SW480 (cell line): ENCODE results near the gene MYO19.
"Not testable (repeated sequence)": the region's sequence is repeated elsewhere in the genome, so short reads cannot be mapped to it uniquely, and the experiment has no call there.

Experiments
- DNase-seq: peaks from one replicate; pipeline ENCODE4 v3.0.0-alpha.2; 2016; ENCODE audit warnings: low spot score

The MYO19 gene

GRCh38 chr17:36498560-36499300 is 35.9 kb downstream of the MYO19 start:
- no peak for DNase-seq

GRCh38 chr17:36498155-36498554 is 36.5 kb downstream of the MYO19 start:
- DNase-seq, result no peak

- DNase-seq, result no peak
These were observed 38.5 kb downstream of the MYO19 start for GRCh38 chr17:36496018-36496789.

DNA sequence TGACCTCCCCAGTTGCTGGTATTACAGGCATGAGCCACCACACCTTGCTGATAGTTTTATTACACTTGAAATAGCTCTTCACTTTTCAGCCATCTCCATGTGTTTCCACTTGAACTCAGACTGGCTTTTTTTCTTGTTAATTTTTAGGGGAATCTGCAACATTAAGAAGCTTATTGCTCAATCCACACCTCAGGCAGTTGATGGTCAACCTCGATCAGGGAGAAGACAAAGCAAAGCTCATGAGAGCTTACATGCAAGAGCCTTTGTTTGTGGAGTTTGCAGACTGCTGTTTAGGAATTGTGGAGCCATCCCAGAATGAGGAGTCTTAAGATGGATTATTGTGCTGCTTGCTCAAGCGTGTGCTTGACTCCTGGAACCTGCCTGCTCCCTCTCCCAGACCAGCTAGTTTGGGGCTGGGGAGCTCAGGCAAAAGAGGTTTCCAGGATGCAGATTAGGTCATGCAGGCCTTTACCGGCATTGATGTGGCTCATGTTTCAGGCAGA is 39.5 kb downstream of the MYO19 start:
- no peak for DNase-seq

DNA sequence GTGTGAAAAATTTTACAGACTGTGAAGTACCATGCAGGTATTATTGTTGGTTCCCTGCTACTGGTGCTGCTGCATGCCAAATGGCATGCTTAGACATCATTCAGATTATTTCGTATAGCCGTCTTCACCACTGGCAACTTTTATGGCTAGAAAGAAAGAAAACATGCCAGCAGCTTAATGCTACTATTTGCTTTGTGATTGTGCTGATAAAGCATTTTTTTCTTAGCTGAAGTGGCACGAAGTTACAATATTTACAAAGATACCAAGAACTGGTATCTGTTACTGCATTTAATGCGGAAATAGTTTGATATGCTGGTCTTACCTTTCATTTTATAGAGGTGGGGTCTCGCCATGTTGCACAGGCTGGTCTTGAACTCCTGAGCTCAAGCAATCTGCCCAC is 40.0 kb downstream of the MYO19 start:
- no peak for DNase-seq

DNA sequence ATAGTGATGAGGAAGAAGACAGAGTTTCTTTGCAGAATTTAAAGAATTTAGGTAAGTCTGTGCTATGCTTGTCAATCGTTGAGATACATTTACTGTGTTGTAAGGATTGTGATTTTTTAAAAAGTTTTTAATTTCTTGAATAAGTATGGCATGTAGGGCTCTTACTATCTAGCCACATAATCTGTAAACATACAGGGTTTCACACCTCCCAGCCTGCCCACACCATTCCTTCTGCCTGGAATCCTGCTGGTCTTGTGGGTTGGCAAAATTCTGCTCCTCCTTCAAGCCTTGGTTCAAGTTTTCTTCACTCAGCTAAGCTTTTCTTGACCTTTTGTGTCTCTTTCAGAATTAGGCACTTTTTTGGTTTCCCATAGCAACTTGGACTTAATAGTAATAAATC is 40.7 kb downstream of the MYO19 start:
- DNase-seq, result no peak

GRCh38 chr17:36486204-36487194 is 48.2 kb downstream of the MYO19 start, which contains the start of gene ZNHIT3:
Gene ZNHIT3 (plus strand): TSS chr17:36486681. CDS start chr17:36486700, 19 bp downstream.
- peak; percentile 95 for DNase-seq

GRCh38 chr17:36485805-36486203 is 48.9 kb downstream of the MYO19 start:
- DNase-seq, result no peak

DNA sequence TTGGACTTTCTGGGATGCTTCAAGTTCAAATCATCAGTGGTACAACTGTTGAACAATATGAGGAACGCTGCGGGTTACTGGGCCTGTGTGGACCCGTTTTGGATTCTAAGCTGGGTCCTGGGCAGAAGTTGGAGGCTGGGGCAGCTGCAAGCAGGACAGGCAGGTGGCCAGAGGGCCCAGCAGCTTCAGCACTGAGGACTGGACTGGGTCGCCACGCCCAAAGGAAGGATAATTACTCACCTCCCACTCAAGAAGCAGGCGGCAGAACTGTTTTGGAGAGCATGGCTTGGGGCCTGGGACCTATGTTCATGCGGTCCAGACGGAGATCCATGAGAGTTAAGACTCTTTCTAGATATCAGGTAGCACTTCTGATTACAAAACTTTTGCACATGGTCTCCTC is 49.6 kb downstream of the MYO19 start:
- DNase-seq, result no peak

GRCh38 chr17:36484021-36484420 is 50.6 kb downstream of the MYO19 start:
- DNase-seq, result not testable (repeated sequence)

- DNase-seq, result peak; percentile 61
These were observed 51.8 kb downstream of the MYO19 start for GRCh38 chr17:36482611-36483504.

DNA sequence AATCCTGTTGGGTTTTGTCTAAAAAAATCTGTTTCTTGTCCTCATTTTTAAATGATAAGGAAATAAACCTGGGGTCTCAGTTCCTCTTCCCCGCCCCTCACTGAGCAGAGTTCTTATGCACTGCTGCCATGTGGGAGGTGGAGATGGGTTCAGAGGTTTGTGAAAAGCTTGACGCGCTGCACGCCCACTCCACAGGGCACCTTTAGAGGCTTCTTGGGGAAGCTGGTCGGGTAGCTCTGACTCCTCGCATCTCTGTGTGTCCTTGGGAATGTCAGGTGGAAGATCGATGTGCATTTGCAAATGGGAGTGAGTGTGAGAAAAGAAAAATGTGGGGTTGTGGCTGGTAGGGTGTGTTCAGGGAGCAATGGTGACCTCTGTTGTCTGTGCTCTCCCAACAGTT is 52.8 kb downstream of the MYO19 start:
- no peak for DNase-seq

GRCh38 chr17:36475346-36475970 is 59.2 kb downstream of the MYO19 start:
- DNase-seq, result no peak

DNA sequence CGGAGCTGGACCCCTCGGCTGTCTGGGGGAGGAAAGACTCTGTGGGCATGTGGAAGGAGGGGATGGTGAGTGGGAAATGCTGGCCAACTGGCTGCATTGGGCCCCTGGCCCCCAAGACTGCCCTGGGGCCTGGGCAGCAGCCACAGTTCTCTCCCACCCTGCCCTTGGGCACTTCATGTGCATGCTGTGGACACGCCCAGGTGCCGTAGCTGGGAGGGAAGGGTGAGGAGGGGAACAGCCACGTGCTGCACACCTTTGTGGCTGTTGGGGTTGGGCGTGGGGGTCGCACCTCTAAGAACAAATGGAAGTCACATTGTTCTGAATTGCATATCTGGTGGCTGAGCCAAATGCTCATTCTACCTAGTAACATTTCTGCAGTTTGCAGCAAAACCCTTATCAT is 60.1 kb downstream of the MYO19 start:
- DNase-seq, result no peak

DNA sequence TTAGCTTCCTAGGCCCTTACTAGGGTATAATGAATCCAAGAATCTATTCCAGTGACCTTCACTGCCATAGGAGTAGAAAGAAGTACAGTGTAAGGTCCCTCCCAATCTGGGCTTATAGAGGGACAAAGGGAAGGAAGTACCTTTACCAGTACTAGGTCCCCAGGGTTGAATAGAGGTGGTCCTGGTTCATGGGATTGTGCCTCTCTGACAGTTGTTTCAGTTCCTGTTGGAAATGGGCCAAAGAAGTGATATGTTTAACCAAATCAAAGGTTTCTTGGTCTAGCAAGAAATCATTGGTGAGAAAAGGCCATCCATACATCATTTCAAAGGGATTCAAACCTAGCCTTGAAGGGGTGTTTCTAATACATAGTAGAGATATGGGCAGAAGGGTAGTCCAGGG is 64.2 kb downstream of the MYO19 start:
- no peak for DNase-seq

DNA sequence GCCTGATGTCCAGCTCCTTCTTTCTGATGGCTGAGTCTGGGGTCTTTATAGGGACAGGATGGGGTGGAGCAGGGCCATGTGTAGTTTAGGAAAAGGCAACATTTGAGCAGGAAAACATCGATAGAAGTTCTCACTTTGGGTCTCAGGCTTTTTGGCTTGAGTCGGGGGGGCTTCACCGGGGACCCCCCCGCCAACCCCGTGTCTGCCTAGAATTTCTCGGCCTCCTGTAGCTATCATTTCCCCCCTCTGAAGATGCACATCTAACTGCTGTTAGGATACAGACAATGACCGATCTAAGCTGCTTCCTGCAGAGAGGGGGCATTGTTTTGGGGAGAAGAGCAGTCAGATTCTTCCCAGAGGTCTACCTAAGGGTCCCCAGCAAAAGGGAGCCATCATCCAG is 64.9 kb downstream of the MYO19 start:
- no peak for DNase-seq

GRCh38 chr17:36468903-36469635 is 65.6 kb downstream of the MYO19 start:
- DNase-seq, result no peak

DNA sequence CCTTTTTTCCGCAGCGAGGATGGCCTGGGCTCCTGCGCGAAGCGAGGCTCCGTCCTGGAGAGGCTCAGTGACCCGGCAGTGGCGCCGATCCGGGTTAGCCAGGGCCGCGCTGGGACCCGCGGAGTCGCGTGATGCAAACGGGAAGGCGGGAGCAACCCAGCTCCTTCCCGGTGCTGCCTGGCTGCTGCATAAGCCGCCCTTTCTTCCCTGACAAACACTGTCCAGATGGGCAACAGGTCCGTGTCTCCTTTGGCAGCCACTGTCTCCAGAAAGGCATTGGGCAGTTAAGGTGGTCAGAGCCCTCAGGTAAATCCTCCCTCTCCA is 69.9 kb downstream of the MYO19 start:
- DNase-seq, result no peak

DNA sequence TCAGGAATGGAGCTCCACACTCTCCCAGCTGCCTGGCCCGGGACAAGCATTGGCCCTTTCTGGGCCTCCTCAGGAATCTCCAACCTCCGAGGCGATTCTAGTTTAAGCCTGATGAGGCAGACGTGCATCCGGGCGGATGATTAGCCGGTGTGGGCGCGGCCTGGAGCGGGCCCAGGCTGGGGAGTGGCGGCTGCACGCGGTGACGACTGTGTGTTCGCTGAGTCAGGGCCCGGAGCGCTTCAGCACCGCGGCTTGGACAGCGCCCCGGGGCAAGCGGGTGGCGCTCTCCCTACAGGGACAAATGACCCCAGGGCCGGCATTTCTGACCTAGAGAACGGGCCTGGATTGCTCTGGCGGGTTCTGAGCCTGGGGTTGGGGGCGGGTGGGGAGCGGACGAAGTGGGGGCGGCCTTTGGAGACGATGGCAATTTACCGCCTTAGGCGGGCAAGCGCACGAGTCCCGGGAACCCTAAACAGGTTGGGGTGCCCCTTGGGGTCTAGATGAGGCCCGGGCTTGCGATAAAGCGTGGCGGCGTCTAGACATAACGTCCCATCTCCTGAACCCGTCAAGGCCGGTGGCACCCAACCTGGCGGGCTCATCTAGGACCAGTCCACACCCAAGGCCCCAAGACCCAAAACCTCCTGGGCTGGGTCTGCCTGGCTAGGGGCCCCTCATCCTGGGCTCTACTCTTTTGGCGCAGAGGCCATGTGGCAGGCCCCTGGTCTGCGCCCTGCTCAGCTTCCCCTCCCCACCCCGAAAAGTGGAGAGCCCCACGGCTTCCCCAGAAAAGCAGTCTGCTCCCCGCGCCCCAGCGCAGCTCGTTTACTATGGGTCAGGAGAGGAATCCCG is 70.5 kb downstream of the MYO19 start:
- DNase-seq, result peak; percentile 77
